GM18502 (cell line): ENCODE data around the gene SNAP25.
A peak's percentile ranks its signal among the peaks of the same experiment; 100 is the strongest.

Experiments used
- ATAC-seq: cut with Tn5 transposase; IDR thresholded peaks from one replicate; pipeline ENCODE4 v1.9.1; 2021; ENCODE audit warnings: mild to moderate bottlenecking; ENCODE audit not compliant: unreplicated experiment, poor library complexity

SNAP25 gene

DNA sequence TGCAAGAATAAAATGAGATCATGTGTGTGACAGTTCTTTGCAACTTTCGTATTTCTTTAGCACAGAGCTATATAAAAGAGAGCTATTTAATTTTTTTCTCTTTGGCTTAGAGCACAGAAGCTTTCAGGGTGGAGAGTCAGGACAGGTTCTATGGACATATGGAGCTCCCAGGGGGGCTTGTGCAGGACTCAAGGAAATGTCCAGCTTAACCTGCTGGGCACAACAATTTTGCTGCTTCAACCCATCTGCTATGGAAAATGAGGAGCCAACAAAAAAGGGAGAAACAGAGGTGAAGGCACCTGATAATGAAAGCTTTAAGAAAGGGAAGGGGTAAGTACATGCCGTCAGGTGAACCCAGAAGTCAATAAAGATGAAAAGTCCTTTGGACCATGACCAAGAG lies 5.1 kb upstream of the SNAP25 start:
- no peak for ATAC-seq

- ATAC-seq: no peak
Observed at GRCh38 chr20:10216146-10216791, 2.4 kb upstream of the SNAP25 start.

- no peak for ATAC-seq
Observed at GRCh38 chr20:10217721-10218410, 764 bp upstream of the SNAP25 start.

GRCh38 chr20:10219452-10219791 lies 792 bp downstream of the SNAP25 start:
- peak; percentile 78 for ATAC-seq

GRCh38 chr20:10219993-10220750 lies 1.5 kb downstream of the SNAP25 start:
- no peak for ATAC-seq

- ATAC-seq: no peak
Observed at GRCh38 chr20:10221021-10221420, 2.4 kb downstream of the SNAP25 start.

DNA sequence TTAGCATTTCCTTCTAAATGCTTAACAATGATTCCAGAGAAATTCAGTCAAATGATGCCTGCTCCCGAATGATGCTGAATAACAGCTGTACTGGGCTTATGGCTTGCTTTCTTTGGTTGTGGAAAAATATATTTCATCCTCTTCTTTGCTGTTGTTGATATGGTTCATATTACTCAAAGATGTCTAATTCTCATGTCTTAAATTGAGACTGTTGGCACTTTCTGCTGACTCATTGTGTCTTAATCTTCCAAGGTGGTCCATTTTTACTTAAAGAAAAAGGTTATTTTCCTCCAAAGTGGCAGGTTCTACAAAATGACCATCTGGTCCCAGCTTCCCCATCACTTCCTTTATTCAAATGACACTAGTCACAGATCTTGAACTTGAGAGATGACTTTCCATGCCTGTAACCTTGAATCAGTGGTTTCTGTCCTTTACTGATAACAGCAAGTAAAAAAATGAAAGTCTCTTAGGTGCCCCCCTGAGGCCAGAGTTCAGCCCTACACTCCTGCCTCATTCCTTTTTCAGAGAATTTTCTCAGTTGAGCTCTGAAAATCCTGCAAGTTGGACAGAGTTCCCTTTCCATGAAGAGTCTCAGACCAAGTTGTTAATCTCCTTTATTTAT lies 6.9 kb downstream of the SNAP25 start:
- peak; percentile 65 for ATAC-seq

DNA sequence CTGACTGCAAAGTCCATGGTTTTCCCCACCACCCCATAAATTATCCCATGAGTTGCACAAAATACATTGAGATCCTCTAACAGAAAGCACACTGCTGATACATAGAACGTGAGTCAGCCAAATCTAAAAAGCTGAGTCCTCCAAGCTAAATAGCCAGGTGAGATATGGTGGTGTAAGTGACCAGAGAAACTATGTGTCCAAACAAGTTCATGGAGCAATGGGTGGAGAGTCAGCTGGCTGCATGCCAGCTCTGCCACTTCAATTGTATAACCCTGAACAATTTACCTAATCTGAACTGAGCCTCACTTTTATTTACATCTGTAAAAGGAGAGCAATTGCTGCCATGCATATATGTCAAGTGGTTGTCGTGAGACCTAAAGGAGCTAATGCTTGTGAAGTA lies 9.7 kb downstream of the SNAP25 start:
- ATAC-seq: no peak

DNA sequence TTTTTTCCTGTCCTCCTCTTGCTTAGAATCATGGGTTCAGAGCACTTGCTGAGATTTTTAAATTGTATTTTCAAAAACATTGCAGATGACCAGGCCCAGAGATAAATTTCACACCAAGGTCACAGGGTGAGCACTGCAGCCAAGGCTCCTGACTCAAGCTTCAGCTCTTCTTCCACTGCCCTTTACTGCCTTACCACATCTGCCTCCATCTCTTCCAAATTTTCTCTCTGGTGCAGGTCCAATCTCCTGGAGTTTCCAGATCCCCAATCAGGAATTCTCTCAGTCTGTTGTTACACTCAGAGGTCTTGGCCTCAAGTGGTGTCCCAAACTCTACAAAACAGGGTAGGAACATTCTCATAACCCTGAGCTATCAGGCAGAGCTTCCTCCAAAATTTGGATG lies 12.7 kb downstream of the SNAP25 start:
- ATAC-seq: no peak

- ATAC-seq: no peak
Observed at GRCh38 chr20:10236540-10237533, 18.2 kb downstream of the SNAP25 start.

DNA sequence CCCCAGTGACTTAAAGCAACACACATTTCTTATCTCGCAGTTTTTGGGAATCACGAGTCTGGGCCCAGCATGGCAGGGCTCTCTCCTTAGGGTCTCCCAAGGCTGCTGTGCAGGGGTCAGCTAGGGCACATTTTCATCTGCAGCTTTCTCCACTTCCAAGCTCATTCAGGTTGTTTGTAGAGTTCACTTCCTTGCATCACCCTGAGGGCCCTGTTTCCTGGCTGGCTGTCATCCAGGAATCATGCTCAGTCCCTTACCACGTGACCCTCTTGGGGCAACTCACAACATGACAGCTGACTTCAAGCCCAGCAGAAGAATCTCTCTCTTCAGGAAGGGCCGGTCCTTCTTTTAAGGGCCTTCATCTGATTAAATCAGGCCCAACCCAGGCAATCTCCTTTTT lies 21.3 kb downstream of the SNAP25 start:
- no peak for ATAC-seq

GRCh38 chr20:10240655-10241054 lies 22.0 kb downstream of the SNAP25 start:
- ATAC-seq: no peak

GRCh38 chr20:10242166-10242565 lies 23.5 kb downstream of the SNAP25 start:
- no peak for ATAC-seq

DNA sequence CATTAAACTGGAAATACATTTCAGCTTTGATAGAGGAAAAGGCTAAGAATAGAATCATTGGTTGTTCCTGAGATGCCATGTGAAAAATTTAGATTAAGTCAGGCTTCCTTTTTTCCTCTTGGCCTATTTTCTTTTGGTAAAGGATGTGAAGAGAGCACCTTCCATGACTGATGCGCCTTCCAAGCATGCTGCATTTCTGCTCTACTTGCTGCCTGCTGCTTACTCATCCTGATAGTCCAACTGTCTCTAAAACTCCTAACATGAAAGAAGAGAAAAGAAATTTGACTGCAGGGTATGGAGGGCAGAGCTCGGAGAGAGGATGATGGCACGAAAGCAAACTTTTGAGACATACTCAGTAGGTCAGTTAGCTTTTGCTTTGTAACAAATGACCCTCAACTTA lies 28.8 kb downstream of the SNAP25 start:
- ATAC-seq: no peak

- ATAC-seq: no peak
Observed at GRCh38 chr20:10249048-10249770, 30.6 kb downstream of the SNAP25 start.

DNA sequence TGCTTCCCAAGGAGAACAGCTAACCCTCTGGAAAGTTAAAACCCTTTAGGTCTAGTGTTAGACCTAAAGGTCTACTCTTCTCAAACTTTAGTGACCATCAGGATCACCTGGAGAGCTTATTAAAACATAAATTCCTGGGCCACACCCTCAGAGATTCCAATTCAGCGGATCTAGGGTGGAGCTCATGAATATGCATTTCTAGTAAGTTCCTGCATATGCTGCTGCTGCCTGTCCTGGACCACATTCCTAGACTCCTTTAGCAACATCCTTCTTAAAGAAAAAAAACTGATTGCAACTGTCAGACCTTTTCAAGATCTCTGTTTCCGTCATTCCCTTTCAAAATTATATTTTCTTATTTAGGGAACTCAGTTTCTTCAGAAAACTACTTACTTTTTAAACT lies 31.2 kb downstream of the SNAP25 start:
- no peak for ATAC-seq

DNA sequence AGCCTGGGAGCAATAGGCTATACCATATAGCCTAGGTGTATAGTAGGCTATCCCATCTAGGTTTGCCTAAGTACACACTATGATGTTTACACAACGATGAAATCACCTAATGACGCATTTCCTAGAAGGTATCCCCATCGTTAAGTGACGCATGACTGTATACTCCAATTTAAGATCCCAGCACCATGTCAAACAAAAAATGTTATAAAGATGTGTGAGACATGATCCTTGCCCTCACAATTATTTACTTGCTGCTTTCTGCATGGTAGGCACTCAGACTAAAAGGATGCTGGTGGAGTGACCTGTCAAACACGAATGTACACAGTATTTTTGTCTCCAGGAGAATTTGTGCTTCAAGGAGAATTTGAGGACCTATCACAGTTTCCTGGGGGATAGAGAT lies 32.3 kb downstream of the SNAP25 start:
- no peak for ATAC-seq

DNA sequence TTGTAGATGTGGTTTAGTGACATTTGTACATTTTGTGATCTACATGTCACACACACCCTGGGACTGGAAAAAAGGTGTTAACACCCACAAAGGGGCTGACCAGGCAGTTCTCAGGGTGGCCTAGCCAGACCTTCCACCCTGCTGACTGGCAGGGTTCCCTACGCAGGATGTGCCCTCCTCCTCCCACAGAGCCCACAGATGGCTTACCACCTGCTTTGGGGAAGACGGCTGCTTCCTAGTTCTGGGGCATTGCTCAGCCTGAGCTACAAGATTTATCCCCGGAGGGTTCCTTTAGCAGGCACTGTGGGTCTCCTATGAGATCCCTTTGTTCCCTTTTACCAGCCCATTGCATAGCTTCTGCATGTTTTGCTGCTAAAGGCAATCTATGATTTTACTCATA lies 35.1 kb downstream of the SNAP25 start:
- ATAC-seq: no peak

GRCh38 chr20:10255846-10256245 lies 37.2 kb downstream of the SNAP25 start:
- ATAC-seq: no peak
